HG02623 (cell line): ENCODE results near the gene GNAQ.
"Not testable (repeated sequence)": the region's sequence is repeated elsewhere in the genome, so short reads cannot be mapped to it uniquely, and the experiment has no call there.

Source experiments
- ATAC-seq: cut with Tn5 transposase; IDR thresholded peaks from one replicate; pipeline ENCODE4 v1.9.1; 2021; ENCODE audit warnings: moderate library complexity; ENCODE audit not compliant: unreplicated experiment

Gene GNAQ

DNA sequence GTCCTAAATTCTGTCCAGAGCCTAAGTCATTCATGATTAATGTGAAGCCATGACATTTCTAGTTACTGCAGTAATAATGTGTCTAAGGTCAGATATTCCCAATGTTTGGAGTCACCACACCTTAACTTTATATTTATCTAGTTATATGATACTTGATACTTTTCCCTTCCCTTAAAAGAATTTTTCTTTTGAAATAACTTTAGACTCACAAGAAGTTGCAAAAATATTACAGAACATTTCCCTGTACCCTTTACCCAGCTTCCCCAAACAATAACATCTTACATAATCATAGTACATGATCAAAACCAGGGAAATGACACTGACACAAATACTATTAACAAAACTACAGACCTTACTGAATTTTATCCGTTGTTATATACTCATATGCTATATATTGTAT is 233.5 kb downstream of the GNAQ start:
- no peak for ATAC-seq

DNA sequence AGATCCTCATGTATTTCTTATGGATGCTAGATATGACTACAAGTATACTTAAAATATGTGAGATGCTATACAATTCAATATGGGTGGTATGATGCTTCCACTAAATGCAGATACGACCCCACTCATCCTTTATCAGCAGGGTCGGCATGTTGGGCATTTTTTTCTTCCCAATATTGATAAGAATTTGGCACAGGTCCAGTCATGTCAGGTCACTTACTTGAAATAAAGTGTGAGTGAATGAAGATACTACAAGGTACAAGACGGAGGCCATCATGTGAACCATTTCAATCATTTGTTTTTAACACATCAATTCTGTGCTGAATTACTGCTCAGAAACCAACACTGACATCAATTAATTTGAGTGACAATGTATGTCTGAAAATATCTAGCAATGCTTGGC is 236.6 kb downstream of the GNAQ start:
- no peak for ATAC-seq

DNA sequence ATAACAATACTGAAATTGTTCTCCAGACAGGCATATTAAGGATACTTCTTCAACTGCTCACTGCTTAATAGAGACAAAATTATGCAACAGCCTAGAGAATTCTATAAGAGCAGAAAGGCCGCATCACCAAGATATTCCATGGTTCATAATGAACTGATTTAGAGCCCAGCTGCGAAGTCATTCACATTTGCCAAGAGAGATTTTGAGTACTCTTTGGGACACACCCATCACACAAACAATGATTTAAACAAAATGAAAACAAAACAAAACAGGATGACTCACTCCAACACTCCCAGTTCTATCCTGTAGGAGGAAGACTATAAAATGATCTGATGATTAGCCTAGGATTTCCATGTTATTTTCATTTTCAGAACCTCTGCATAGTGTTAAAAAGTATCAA is 237.8 kb downstream of the GNAQ start:
- no peak for ATAC-seq

GRCh38 chr9:77789891-77790290 is 241.7 kb downstream of the GNAQ start:
- no peak for ATAC-seq

- ATAC-seq: no peak
Measured at GRCh38 chr9:77785341-77785740, 246.3 kb downstream of the GNAQ start.

DNA sequence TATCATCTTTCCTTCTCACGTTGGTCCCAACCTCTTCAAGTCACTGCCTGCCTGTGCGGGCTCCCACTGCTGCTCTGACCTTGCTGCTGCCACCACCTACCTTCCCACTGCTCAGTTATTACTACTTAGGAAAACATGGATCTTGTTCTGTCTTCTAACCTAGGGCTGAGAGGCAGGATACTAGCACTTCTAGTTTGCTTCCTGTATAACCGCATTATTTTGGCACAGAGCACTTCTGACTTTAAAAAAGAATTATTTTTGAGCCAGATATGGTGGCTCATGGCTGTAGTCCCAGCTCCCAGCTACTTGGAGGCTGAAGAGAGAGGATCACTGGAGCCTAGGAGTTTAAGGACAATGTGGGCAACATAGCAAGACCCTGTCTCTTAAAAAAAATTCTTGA is 248.1 kb downstream of the GNAQ start:
- no peak for ATAC-seq

DNA sequence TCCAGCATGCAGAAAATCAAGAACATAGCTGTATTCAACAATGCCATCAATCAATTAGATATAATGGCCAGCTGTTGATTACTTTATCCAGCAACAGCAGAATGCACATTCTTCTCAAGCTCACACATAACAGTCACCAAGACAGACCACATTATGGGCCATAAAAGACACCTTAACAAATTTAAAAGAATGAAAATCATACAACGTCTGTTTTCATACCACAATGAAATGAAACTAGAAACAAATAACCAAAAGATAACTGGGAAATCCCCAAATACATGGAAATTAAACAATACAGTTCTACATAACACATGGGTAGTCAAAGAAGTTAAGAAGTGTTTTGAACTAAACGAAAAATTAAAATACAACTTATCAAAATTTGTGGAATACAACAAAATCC is 252.6 kb downstream of the GNAQ start:
- ATAC-seq: no peak

- no peak for ATAC-seq
Measured at GRCh38 chr9:77773381-77773780, 258.2 kb downstream of the GNAQ start.

- ATAC-seq: no peak
Measured at GRCh38 chr9:77772646-77773045, 259.0 kb downstream of the GNAQ start.

- no peak for ATAC-seq
Measured at GRCh38 chr9:77771171-77771570, 260.4 kb downstream of the GNAQ start.

DNA sequence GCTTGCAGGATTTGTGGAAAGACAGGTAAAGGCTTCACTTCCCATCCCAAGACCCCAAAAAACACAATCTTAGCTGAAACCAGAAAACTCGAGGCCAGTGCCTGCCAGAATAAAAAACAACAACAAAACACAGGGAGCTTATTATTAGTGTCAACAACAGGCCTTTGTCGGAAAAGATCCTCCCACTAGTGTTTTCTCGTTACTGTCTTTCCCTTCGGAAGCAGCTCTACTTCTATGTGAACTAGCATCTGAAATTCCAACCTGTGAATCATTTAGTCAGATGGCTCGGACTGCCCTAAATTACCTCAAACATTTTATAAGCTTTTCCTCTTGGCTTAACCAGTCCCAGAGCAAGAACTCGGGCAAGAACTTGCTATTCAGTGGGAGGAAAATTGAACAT is 261.3 kb downstream of the GNAQ start:
- ATAC-seq: no peak

- no peak for ATAC-seq
Measured at GRCh38 chr9:77769246-77769645, 262.4 kb downstream of the GNAQ start.

DNA sequence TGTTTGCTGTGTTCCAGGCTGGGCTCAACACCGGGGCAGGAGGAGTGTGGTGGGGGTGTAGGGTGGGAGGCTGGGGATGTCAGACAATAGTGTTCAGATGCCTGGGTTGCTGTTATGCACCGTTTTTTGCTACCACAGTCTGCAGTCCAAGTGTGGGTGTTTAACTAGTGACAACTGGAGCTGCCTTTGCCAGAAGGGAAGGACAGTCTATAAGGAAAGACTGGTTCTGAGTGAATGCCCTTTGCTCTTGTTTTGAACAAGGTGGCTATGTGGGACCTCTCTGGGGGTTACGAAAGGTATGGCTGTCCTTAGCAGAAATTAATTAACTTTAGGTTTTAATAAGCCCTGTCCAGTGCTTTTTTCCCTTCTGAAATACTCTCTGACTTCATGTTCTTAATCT is 265.0 kb downstream of the GNAQ start:
- ATAC-seq: no peak

DNA sequence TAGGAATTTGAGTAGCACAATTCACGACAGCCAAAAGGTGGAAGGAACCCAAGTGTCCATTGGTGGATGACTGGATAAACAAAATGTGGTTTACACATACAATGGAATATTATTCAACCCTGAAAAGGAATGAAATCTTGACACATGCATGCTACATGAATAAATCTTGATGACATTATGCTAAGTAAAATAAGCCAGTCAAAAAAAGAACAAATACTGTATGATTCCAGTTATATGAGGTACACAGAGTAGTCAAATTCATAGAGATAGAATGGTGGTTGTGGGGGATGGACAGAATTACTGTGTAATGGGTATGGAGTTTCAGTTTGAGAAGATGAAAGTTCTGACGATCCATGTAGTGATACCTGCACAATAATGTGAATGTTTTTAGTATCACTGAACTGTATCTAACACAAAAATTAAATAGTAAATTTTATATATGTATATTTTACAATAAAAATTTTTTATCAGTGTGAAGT is 265.8 kb downstream of the GNAQ start:
- ATAC-seq: no peak

DNA sequence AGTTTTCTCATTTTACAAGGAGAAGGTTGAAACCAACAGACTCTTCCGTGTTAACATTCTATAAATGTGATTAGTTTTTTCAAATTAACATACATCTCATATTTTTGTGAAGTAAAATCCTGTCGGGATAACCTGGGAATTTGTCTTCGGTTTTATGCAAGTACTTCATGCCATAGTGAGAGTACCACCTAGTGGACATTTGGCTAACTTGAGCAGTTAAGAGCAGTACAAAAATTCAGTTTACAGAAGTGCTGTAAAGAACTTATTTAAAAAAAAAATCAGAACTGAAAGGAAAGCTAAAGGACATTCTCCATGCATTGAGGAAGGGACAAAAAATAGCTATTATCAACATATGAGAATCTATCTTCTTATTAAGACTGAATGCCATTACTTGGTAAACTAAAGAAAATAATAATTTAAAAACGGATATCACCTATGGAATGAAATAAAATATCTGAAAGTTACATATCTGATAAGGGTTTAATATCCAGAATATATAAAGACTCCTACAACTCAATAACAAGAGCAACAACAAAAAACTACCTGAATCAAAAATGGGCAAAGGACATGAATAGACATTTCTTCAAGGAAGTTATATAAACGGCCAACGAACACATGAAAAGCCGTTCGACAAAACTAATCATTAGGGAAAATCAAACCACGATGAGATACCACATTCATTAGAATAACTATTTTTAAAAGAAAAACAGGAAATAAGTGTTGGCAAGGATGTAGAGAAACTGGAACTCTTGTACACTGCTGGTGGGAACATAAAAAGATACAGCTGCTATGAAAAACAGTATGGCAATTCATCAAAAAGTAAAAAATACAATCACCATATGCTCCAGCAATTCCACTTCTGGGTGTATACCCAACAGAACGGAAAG is 266.5 kb downstream of the GNAQ start:
- no peak for ATAC-seq

DNA sequence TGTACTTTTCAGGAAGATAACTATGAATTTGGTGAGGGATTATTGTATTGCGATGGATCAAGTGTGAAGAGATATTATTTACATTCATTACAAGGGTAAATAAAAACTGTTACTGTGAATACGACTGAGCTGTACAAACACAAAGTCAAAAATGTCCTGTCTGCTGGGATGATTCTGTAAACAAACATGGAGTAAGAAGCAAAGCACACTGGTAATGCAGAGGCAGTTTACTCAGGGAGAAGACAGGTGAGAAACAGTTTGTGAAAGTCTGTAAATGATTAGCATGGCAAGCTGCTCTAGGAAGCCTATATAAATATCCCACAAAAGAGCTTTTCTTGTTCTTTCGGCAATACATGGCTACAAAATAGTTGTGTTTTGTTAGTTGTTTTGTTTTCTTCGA is 268.0 kb downstream of the GNAQ start:
- no peak for ATAC-seq

- ATAC-seq: not testable (repeated sequence)
Measured at GRCh38 chr9:77760919-77761318, 270.7 kb downstream of the GNAQ start.

DNA sequence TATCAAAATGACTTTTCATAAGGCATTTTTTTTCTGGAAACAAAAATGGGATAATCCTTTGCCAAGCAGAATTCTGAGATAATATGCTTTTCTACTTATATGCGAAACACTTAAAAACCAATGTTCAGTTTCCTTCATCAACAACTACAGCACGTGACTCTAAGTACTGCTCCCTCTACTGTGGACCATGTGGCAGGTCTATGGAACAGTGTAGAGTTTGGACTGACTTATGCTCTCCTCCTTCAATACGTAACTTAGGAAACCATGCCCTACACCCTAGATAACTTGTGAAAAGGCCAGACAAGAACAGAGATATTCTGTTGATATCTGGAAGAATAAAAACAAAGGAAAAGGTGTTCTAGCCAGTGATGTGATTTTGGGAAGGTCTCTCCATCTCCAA is 272.2 kb downstream of the GNAQ start:
- no peak for ATAC-seq

- ATAC-seq: no peak
Measured at GRCh38 chr9:77756449-77756848, 275.2 kb downstream of the GNAQ start.

- no peak for ATAC-seq
Measured at GRCh38 chr9:77753180-77753579, 278.4 kb downstream of the GNAQ start.

- no peak for ATAC-seq
Measured at GRCh38 chr9:77752554-77752953, 279.1 kb downstream of the GNAQ start.

GRCh38 chr9:77751341-77752091 is 280.1 kb downstream of the GNAQ start:
- no peak for ATAC-seq
